Measurements from ENCODE around the gene RUBCN.
"Not testable (repeated sequence)": the region's sequence is repeated elsewhere in the genome, so short reads cannot be mapped to it uniquely, and the experiment has no call there.

Gene RUBCN

DNA sequence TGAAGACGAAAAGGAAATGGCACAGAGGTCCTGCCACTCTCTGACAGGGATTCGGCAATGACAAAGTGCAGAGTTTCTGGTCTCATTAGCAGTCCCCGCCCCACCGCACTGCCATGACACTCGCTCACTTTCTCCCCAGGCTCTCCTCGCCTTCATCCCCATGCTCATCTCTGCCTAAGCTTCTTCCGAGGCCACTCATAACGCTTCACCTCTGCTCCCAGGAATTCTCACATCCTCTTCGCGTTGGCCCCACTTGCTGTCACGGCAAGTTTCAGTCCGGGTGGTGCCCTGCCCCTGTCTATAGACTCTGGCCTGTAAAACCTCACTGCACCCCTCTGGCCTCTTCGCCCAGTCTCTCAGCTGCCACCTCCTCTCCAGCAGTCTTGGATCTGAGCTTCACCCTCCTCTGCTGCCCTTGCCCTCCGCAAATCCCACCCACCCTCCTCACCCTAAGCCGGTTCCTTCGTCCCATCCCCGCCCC lies 654 bp downstream of the RUBCN start:
- FAIRE-seq (peak; percentile 78), DNase-seq (ENCODE audit: extremely low spot score, insufficient read length, low read depth) (no peak)

DNA sequence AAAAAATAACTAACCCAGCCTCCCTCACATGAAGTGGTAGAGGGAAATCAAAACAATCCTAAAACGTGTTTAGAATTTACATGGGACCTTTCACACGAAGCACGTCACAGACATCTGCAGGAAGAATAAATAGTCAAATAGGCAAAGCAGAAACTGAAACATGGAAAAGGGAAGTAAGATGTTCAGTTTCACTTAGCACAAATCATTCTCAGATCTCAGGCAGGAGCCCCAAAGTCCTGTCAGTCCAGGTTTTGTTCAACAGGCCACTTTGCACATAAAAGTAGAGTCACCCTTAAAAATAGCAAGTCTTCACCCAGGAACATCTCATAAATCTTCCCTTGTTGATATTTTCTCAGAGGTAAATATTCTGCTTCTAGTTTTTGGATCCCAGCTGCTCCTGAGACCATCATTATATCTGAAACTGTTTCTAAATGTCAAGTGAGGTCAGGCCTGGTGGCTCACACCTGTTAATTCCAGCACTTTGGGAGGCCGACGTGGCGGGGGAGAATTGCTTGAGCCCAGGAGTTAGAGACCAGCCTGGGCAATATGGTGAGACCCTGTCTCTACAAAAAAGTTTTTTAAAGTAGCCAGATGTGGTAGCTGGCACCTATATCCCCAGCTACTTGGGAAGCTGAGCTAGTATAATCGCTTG lies 1.9 kb downstream of the RUBCN start:
- DNase-seq (ENCODE audit: extremely low spot score, insufficient read length, low read depth) (no peak), FAIRE-seq (peak; percentile 92)

DNA sequence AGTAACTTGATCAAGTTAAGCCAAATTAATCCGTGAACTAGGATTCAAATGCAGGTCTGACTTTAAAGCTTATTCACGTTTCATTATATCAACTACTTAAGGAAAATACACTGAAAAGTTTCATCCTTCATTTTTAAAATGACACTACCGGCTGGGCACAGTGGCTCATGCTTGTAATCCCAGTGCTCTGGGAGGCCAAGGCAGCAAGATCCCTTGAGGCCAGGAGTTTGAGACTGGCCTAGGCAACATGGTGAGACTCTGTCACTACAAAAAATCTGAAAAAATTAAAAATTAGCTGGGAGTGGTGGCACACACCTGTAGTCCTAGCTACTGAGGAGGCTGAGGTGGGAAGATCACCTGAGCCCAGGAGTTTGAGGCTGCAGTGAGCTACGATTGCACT lies 3.7 kb downstream of the RUBCN start:
- no peak for DNase-seq (ENCODE audit: extremely low spot score, insufficient read length, low read depth)
- no peak for FAIRE-seq

DNA sequence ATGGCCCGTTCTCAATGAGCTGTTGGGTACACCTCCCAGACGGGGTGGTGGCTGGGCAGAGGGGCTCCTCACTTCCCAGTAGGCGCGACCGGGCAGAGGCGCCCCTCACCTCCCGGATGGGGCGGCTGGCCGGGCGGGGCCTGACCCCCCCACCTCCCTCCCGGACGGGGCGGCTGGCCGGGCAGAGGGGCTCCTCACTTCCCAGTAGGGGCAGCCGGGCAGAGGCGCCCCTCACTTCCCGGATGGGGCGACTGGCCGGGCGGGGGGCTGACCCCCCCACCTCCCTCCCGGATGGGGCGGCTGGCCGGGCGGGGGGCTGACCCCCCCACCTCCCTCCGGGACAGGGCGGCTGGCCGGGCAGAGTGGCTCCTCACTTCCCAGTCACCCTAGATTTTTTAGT lies 5.2 kb downstream of the RUBCN start:
- DNase-seq (ENCODE audit: extremely low spot score, insufficient read length, low read depth); FAIRE-seq: not testable (repeated sequence)

DNA sequence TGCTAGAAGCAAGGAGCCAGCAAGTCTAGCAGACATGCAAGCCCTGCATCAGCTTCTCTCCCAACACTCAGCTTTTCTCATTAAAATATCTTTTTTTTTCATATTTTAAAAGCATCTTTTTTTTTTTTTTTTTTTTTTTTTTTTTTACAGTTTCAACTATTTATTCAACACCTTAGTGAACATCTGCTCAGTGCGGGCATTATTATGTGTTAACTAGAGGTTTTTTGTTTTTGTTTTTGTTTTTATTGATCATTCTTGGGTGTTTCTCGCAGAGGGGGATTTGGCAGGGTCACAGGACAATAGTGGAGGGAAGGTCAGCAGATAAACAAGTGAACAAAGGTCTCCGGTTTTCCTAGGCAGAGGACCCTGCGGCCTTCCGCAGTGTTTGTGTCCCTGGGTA lies 5.9 kb downstream of the RUBCN start:
- FAIRE-seq; DNase-seq (ENCODE audit: extremely low spot score, insufficient read length, low read depth): not testable (repeated sequence)

DNA sequence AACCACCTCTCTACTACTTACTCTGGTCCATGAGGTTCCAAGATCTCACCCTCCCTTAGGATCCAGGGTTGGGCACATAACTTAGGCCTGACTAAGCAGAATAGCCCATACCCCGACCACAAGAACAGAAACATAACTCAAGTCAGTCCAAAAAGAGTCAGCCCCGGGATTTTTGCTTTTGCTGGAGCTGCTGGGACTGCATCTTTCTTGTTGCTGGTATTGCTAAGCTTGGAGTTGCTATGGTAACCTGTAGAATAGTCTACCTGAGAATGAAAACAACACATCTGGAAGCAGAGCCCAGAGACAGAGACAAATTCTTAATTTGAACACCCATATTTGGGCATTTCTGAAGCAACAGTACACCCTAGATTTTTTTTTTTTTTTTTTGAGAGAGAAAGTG lies 6.5 kb downstream of the RUBCN start:
- DNase-seq (ENCODE audit: extremely low spot score, insufficient read length, low read depth) (no peak), FAIRE-seq (no peak)

DNA sequence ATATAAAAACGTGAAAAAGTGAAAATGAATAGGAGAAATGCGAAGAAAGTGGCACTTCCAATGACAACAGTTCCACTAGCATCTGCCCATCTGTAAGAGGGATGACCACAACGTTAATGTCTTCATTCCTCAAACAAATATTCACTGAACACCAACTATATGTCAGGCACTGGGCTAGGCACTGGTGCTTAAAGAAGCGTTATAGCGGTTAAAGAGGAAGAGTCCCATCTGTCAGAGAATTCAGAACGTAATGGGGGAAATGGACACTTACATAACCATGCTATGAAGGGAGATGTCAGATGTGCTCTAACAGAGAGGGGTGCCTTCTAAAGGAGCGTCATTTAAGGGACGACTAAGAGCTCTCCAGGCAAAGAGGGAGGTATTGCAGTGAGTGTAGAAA lies 8.2 kb downstream of the RUBCN start:
- DNase-seq (ENCODE audit: extremely low spot score, insufficient read length, low read depth) (no peak), FAIRE-seq (peak; percentile 46)

DNA sequence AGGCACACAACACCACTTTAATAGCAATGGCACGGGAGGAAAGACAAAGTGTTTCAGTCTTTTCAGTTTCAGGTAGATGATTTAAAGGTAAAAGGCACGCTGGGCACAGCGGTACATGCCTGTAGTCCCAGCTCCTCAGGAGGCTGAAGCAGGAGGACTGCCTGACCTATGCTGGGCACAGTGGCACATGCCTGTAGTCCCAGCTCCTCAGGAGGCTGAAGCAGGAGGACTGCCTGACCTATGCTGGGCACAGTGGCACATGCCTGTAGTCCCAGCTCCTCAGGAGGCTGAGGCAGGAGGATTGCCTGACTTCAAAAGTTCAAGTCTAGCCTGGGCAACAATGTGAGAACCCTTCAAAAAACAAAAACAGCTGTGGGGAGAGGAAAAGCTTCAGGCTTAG lies 8.8 kb downstream of the RUBCN start:
- DNase-seq (ENCODE audit: extremely low spot score, insufficient read length, low read depth); FAIRE-seq: not testable (repeated sequence)

DNA sequence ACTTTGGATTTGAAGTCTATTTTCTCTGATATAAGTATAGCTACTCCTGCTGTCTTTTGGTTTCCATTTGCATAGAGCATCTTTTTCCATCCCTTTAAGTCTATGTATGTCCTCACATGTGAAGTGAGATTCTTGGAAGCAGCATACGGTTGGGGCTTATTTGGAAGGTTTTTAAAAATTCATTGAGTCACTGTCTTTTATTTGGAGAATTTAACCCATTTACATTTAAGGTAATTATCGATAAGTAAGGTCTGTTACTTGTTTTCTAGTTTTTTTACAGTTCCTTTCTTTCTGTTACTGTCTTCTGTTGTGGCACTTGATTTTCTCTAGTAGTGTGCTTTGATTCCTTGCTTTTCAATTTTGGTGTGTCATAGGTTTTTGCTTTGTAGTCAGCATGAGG lies 14.0 kb downstream of the RUBCN start:
- FAIRE-seq = no peak

DNA sequence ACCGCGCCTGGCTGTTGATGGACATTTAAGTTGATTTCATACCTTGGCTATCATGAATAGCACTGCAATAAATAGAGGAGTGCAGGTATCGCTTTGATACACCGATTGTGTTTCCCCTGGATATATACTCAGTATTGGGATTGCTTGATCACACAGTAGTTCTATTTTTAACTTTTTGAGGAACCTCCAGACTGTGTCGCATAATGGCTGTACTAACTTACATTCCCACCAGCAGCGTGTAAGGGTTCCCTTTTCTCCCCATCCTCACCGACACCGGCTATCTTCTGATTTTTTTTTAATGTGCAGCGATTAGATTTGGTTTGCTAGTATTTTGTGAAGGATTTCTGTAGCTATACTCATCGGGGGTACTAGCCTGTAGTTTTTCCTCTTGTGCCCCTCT lies 16.0 kb downstream of the RUBCN start:
- DNase-seq (ENCODE audit: extremely low spot score, insufficient read length, low read depth) = no peak
- no peak for FAIRE-seq

More for the DNA sequence above, 14.0 kb downstream of the RUBCN start:
- no peak for DNase-seq (ENCODE audit: extremely low spot score, insufficient read length, low read depth)

DNA sequence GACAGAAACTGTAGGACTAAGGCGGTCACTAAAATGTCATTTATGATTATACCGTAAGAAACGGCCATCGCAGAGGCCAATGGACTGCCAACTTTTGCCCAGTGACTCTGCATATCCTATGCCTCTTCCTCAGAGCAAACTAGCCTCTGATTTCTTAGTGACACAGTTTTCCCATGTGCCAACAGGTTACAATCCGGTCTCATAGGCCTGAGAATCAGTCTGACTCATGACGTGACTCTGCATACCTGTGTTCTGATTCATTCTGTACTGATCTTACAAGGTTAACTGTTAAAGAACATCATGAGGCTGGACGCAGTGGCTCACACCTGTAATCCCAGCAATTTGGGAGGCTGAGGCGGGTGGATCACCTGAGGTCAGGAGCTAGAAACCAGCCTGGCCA lies 17.8 kb downstream of the RUBCN start:
- FAIRE-seq (no peak), DNase-seq (ENCODE audit: extremely low spot score, insufficient read length, low read depth) (no peak)

DNA sequence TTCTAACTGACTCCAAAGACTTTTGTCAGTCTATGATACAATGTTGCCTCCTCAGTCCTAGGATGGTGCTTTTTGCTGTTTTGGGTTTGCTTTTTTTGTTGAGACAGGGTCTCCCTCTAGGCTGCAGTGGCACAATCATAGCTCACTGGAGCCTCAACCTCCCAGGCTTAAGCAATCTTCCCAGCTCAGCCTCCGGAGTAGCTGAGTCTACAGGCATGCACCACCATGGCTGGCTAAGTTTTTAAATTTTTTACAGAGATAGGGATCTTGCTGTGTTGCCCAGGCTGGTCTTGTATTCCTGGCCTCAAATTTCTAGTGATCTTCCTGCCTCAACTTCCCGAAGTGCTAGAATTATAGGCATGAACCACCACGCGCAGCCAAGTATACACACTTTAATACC lies 22.5 kb downstream of the RUBCN start:
- DNase-seq (ENCODE audit: extremely low spot score, insufficient read length, low read depth) = no peak
- no peak for FAIRE-seq

DNA sequence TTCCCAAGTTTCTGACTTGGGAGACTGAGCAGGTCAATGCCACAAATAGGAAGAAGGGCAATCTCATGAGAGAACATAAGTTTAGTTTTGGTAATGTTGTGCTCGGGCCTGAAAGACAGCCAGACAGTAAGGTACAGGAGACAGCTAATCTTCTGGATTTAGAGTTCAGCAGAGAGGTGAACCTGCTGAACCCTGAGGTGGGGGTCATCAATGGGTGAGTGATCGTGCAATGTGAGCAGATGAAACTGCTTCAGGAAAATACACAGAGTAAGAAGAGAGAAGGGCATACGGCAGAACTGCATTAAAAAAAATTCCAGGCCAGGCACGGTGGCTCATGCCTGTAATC lies 23.3 kb downstream of the RUBCN start:
- FAIRE-seq = peak; percentile 18
- no peak for DNase-seq (ENCODE audit: extremely low spot score, insufficient read length, low read depth)

DNA sequence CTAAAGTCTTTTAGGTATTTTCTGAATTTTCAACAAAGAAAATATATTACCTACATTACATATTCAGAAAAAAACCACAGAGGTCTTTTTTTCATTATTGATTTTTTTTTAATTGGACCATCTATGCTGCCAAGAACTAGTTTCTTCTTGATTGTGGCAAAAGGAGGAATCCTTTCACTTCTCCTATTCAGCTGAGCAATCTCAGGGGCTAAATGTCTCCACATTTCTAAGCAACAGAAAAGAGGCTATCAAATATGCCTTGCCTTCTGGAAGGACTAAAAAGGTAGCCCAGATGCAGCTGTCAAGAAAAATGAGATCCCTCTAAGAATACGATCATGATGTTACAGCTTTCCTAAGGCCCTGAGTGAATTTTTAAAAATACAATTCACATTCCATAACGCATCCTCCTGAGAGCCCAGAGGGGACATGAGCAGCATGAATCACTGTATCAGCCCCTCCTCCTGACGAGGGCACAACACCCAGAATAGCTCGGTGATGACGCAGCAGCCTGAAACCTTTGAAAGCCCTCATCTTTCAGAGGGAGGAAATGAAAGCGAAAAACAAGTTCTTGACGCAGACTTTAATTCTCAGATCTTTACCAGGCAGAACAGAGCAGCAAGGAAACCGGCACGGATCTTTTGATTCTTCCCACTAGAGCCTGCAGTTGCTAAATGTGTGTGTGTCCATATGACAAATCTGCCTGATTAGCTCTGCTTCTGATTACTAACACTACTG lies 24.6 kb downstream of the RUBCN start:
- DNase-seq (ENCODE audit: extremely low spot score, insufficient read length, low read depth) (no peak), FAIRE-seq (peak; percentile 99)

DNA sequence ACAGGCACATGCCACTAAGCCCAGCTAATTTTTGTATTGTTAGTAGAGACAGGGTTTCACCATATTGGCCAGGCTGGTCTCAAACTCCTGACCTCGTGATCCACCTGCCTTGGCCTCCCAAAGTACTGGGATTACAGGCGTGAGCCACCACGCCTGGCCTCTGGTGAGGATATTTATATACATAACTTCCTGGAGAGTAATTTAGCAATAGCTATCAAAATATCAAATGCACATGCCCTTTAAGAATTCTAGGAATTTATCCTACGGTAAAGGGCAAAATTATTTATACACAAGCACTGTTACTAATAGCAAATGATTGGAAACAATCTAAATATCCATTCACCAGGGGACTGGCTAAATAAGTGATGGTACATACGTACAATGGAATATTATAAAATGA lies 25.7 kb downstream of the RUBCN start:
- DNase-seq (ENCODE audit: extremely low spot score, insufficient read length, low read depth); FAIRE-seq: not testable (repeated sequence)

DNA sequence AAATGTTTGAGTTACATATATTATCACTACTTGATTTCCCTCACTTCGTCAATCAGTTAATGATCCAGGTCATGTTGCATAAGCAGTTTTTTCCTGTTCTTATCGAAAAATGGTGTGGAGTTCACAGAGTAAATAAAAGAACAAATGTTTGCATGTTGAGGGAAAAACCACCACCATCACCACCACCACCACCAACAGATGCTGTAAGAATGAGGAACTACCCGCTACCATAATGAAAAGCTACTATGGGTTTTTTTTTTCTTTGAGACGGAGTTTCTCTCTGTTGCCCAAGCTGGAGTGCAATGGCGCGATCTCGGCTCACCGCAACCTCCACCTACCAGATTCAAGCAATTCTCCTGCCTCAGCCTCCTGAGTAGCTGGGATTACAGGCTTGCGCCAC lies 27.6 kb downstream of the RUBCN start:
- peak; percentile 54 for FAIRE-seq

DNA sequence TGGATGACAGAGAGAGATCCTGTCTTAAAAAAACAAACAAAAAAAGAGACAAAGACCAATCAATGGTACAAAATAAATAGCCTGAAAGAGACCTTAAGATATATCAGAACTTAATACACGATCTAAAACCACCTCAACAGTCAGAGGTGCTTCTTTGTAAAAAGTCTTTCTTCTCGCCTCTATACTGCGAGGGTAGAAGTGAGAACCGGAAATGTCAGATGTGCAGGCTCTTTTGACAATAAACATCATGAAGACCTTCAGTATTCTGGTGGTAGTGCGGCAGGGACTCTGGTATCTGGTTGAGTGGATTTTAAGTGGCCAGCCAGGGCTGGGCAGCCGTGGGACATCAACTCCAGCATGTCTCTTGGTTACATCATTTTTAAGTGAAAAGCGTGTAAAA lies 30.0 kb downstream of the RUBCN start:
- FAIRE-seq = no peak
- no peak for DNase-seq (ENCODE audit: extremely low spot score, insufficient read length, low read depth)

More for the DNA sequence above, 27.6 kb downstream of the RUBCN start:
- no peak for DNase-seq (ENCODE audit: extremely low spot score, insufficient read length, low read depth)

DNA sequence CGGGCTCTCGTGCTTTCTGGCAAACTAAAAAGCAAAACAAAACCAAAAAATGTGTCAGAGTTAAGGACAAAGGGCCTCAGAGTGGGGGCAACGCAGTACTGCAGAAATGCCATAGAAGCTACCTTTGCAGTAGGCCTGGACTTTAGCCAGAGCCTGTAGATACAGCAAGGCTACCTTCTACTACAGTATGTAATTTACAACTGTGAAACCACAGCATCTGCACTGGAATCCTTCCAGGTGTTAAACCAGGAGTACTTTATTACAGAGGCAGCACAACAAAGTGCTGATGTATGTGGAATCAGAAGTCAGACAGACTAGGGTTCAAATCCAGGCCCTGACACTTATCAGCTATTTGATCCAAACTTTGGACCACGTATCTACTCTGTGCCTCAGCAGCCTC lies 34.9 kb downstream of the RUBCN start:
- no peak for FAIRE-seq

DNA sequence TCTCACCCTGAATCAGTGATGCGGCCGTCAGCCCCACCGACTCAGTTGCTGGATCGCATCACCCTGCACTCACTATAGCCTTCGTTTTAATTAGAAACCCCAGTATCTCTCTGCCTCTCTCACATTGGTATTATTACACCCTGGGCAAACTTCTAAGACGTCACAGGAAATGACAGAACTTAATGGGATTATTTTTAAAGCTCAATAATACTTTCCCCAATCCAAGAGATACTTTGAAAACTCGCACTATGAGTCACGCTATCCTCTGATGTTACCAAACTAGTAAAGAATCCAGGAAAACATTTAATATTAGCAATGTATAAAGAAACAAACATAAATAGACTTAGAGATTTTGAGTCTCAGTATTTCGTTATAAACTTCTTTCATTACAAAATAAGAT lies 36.6 kb downstream of the RUBCN start:
- DNase-seq (ENCODE audit: extremely low spot score, insufficient read length, low read depth) (no peak), FAIRE-seq (no peak)

More for the DNA sequence above, 34.9 kb downstream of the RUBCN start:
- DNase-seq (ENCODE audit: extremely low spot score, insufficient read length, low read depth) = no peak

DNA sequence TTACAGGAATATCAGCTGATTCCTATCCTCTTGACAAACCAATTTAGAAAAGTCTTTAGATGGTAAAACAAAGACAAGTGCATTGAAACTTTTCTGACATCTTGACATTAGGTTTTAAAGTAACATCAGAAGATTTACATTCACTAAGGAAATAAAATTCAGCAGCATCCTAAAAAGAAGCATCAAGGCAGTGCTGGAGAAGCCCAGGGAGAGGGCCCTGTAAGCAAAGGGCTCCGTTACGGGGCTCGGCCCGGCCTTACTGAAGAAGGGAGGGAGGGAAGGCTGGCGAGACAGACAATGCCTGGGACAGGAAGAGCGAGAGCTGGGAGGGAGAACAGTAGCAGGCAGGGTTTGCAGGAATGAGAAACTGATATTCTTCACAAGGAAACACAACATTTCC lies 39.3 kb downstream of the RUBCN start:
- no peak for DNase-seq (ENCODE audit: extremely low spot score, insufficient read length, low read depth)
- no peak for FAIRE-seq

DNA sequence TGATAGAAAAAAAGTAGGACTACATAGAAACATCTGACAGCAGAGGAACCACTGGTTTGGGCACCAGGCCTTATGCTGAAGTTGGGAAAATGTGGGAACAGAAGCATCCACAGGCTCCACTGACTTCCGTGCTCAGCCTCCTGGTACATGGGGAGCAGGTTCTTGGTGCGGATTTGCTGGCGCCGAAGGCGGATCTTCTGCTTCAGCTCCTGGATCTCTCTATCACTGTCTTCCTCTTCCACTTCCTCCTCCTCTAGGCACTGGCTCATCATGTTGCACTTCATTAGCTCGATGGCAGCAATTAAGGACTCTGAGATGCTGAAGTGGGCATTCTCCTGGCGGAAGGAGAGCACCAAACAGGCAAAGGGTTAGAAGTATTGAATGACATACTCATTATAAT lies 42.5 kb downstream of the RUBCN start:
- FAIRE-seq = no peak
- no peak for DNase-seq (ENCODE audit: extremely low spot score, insufficient read length, low read depth)

DNA sequence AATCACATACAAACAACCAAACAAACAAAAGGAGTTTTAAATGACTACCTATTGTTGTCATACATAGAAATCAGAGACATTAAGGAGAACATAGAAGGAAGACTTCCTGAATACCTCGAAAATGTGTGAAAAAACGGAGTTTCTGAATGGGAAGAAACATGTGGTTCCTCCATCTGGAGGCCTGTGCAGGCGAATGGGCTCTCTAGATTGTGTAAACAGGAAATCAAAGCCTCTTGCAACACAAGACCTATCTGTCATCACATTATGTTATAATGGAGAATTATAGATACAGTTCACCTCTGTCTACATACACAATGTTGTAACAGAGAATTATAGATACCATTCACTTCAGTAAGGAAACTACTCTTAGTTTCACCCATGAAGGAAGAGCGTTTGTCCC lies 44.1 kb downstream of the RUBCN start:
- DNase-seq (ENCODE audit: extremely low spot score, insufficient read length, low read depth) (no peak), FAIRE-seq (no peak)

Measured in GM18507 (cell line).